COLO668 (cell line): Measurements from ENCODE around the gene STMN1.

Experiments
- DNase-seq: peaks from one replicate; lab custom pipeline; 2025; ENCODE audit not compliant: unreplicated experiment; lab: John Stamatoyannopoulos, UW

Gene STMN1

DNA sequence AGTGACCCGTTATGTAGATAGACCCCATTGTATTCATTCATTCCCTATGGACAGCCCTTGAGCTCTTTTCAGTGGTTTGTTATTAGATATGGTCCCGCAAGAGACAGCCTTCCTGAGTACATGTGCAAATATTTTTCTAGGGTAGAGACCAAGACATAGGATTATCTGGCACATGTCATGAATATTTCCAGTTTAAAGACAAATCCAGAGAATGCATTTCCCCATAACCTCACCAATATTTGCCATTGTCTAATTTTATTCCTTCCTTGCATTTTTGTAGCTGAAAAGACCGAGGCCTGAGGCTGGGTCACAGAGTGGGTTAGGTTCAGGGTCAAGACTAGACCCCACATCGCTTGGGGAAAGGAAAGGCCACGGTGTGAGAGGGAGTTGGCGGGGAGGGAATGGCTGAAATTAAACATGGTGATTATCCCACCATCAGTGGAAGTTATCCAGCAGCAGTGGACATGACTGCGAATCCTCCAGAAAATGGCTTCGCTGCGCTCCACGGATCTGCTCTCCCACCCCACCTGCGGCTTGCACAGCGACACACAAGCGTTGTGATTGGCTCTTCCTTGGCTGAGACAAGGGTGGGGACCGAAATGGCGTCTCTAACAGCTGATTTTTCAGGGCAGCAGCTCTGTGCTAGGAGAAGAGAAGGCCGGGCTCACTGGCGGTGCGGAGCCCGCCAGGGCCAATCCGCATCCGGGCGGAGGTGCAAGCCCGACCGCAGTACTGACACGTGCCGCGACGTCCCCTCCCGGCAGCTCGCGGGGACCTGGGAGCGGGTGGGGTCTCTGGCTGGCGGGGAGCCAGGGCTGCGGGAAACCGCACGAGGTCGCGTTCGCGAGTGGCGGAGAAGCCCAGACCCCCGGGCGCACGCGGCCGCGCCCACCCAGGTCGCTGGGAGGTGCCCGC is 16.1 kb upstream of the STMN1 start:
- DNase-seq = peak; percentile 36

DNA sequence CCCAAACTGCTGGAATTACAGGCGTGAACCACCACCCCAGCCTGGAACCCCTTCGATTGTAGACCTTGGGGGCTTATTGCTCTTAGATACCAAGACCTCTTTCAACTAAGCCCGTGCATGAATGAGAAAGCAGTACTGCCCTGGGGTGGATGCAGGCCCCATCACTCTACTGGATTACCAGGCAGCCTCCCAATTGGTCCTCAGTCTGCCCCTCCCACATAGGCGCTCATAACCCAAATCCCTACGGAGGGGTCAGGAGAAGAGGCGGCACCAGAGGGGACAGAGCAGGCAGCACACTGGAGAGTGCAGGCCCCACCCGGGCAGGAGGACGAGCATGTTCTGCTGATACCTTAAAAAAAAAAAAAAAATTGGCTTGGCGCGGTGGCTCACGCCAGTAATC is 12.4 kb upstream of the STMN1 start:
- no peak for DNase-seq

DNA sequence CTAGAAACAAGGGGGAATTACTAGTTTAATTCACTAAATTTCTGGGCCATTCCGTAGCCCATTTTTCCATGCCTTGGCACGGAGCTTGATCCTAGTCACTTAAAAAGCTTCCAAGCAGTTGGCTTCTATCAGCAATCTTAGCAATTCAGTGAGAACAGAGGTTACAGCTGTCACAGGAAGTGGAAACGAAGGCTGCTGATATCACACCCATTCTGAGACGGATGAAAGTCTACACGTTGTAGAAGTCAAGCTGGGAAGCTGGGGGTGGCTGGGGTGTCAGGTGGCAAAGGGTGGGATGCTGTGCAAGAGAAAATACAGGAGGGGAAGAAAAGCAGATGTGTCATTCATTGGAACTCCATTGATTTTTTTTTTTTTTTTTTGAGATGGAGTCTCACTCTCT is 11.8 kb upstream of the STMN1 start:
- no peak for DNase-seq

DNA sequence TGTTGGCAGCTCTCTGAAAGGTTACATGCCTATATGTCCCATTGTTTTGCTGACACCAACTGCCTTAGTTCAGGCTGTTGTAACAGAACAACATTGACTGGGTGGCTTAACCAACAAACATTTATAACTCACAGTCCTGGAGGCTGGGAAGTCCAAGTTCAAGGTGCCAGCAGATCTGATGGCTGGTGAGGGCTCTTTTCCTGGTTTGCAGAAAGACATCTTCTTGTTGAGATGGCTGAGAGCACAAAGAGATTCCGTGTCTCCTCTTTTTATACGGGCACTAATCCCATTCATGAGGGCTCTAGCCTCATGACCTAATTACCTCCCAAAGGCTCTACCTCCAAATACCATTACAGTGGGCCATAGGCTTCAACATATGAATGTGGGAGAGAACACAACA is 10.2 kb upstream of the STMN1 start:
- DNase-seq = no peak

DNA sequence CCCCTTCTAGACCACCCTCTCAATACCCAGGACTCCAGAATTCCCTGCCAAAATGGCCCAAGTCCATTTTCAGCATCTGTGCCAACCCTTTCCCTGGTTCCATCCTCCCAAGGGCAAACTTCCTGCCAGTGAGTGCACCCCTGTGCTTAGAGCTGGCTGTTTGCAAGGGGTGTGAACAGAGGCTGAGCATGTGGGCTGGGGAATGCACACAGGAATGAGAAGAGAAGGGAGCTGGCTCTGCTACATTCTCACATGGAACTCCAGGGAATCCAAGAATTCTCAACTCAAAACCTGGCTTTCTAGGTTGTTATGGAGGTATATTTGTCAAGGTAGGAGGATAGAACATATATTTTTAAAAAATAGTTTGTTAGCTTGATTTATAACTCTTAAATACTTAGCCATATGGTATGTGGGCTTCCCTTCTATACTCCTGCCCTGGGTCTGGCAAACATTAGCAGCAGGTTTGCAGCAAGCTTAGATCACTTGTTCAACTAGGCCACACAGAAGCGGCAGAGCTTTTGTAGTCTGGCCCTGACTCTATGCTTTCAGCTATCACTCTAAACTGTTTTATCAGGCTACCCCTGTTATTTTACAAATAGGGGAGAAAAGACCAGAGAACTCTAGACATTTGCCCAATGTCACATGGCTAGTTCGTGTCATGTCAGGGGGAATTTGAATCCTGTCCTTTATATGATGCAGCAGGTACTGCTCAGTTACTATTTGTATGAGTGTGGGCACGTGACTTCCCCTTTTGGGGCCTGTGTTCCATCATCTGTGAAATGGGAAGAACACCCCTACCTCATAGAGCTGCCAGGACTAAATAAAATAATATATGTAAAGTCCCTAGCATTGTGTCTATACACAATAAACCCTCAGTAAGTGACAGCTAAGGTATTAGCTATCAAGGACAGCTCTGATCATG is 8.1 kb upstream of the STMN1 start:
- no peak for DNase-seq

DNA sequence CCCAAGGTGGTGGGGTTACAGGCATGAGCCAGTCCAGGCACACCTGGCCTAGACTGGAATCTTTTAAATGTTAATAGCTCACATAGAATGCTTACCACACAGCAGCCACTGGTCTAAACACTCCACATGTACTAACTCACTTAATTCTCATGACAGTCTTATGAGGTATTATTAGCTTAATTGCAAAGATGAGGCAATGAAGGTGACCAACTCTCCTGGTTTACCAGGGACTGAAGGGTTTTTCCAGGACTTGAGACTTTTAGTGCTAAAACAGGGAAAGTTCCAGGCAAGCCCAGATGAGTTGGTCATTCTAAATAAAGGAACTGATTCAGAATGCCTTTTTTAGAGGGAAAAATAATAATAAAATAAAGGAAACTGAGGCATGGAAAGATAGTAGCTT is 7.0 kb upstream of the STMN1 start:
- no peak for DNase-seq

DNA sequence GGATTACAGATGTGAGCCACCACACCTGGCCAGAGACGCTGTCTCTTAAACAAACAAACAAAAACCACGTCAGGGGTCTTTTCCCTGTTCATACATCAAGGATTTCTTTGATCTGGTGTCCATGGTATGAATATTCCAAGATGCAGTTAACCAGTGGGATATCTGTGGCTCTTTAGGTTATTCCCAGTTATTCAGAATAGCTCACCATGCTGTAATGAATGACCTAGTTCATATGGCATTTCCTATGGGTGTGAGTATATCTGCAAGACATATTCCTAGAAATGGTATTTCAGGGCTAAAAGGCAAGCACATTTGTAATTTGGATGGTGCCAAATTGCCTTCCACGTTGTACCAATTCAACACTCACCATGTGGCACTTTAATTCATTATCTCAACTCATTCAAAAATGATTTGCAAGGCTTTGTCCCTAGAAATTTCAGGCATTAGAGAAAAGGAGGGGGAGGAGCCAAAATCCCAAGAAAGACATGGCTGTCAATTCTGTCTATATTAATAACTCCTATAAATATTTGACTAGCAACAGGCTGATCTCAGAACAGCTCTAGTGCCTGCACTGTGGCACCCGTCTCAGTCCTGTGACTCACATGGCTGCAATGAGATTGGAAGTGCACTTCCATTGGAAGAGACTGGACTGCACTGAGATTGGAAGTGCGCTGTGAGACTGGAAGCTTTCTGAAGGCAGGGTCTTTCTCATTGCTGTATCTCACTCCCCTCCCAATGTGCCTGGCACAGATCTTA is 6.0 kb upstream of the STMN1 start:
- DNase-seq = no peak

DNA sequence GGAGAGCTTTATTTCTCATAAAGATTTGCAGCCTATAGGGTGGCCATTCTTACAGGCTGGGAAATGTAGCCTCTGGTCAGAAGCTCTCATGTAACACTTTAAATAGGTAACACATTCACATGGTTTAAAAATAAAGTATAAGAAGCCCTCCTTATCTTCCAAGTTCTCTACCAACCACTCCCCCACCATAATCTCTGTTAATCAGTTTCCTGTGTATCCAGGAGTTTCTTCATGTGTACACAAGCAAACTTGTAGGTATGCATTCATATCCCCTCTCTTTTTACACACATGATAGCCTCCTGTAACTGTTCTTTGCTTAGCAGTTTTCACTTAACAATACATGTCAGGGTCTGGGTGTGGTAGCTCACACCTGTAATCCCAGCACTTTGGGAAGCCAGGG is 4.9 kb upstream of the STMN1 start:
- DNase-seq = no peak

DNA sequence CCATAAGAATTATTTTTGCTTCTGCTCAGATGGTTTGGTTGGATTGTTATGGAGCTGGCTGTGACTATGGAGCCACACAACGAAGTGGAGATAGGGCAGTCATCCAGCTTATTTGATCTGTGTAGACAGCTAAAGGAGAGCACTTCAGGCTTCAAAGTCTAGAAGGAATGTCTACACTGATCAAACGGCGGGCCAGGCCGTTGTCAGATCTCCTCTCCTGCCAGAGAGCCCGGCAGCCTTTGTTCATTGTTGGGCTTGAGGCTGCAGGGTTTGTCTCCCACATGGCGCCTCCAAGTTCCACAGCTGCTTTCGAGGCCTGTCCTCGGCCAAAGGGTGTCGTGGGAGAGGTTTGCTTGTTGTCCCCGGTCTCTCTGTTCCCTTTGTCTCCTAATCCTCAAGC is 2.8 kb upstream of the STMN1 start:
- DNase-seq = no peak

DNA sequence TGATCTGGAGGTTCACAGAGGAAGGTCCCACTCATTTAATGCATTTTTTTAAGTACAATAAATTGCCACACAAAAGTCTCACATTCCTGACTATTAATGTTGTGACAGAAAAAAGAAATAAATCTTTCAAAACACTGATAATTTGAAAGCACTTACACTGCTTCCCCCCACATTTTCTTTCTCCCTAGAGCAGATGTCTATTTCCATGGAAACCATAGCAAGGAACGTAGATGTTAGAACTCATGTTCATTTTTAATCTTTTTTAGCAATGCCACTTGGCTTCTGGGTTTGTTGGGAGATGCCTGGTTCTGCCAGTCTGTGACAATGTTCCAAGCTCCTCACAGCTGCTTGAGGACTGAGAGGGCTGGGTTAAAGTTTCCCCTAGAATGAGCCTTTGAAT is 1.9 kb upstream of the STMN1 start:
- no peak for DNase-seq

DNA sequence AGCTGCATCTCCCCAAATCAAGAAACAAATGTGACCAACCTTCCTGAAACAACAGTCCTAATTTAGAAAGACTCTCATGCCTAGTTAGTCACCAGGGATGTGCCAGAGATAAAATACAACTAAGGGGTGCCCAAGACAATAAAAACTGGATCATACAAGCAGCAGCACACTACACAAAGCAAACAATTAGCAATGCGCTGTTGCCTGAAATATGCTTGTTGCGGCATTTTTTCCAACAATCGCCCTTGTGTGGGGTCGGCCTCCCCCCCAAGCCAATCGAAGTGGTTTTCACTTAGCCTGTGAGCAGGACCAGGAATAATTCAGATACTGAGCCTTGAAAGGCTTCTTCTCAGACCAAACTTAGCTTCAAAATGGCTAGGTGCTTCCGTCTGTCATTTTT is 1.4 kb upstream of the STMN1 start:
- no peak for DNase-seq

DNA sequence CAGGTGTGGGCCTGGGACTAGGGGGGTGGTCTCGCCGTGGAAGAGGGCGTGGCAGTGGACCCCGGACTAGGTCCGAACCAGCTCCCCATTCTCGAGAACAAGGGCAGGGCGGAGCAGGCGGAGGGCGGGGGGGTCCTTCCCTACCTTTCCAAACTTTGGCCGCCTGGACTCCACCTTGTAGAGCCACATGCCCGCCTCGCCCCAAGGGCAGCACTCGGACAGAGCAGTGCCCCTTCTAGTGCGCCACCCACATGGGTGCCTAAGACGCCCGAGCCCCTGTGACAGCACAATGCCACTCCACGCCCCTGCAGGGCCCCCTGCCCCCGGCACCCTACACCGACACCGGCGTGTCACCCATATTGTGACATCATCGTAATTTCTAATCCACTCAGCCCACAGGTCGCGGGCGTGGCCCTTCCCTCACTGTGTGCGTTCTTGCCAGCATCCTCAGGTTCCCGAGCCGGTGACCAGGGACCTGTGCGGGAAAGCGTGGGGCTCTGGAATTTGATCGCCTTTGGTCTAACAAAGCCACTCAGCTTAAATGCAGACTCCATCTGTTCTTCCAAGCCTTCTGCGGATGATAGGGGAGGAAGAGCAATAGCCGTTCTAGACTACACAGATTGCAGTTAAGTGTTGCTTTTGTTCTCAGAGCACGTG is 553 bp upstream of the STMN1 start:
- DNase-seq = peak; percentile 87

DNA sequence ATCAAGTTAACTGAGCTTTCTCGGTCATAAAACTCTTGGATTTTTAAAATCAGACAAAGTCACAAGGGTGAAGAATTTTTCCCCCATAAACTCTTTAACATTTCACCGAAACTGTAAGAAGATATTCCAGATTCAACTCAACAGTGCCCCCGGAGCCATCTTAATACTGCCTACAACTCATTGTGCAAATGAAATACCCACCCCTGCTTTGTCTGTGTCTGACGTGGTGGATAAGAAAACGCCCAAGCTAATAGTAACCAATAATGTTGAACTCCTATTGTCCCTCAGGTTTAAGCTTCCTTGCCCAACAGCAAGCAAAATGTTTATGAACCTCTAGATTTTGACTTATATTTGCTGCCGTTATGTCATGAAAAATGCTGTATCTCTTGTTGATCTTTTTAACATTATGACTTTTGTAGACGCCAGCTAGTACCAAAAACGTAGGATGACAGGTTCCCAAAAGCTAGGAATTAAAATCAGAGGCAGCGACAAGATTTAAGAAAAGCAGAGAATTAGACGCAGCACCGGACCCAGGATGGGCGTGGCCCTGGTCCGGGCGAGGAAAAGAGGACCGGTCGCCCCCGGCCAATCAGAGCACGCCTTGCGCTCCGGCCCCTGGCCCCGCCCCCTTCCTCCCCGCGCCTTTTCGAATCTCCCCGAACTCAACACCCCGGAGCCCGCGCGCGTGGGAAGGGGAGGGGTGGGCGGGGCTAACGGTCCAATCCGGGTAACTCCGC is 1.1 kb downstream of the STMN1 start:
- DNase-seq = peak; percentile 100

DNA sequence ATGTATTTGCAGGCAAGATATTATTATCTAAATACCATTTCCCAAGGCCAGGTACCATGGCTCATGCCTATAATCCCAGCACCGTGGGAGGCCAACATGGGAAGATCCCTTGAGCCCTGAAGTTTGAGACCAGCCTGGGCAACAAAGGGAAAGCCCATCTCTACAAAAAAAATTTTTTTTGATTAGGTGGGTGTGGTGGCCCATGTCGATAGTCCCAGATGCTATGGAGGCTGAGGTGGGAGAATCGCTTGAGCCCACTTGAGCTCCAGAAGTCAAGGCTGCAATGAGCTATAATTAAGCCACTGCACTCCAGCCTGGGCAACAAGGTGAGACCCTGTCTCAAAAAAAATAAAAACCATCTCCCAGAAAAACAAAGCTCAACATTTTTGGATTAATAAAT is 2.2 kb downstream of the STMN1 start:
- DNase-seq = no peak

DNA sequence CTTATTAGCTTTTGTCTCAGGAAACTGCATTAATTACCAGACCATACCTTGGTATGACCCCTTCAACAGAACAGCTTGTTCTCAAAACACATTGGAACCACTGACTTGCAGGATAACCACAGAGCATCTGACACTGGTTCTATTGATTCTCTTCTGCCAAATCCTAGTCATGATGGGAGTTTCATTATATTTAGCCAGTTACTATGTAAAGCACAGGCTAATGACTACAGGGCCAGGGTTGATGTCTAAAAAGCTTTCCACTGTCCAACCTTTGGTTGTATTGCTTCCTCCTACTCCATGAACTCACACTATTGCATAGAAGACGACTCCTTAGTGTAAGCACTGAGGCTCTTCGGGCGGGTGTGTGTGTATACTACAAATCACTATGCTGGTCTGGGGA is 3.8 kb downstream of the STMN1 start:
- DNase-seq = no peak

DNA sequence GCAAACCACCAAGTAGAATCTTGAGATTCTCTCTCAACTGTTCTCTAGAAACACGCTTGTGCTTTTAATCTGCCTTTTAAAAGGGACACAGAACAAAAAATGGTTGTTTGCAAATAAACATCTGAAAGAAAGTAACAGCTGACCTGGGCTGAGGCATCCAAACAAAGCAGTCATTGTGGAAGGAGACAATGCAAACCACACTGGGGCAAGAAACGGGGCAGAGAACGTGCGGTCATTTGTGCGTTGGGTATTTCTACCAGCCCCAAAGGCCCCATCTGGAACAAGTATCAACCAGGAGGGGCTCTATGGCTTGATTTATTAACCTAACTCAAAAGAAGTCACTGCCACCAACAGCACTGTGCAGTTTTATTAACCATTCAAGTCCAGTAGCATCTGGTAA is 6.0 kb downstream of the STMN1 start:
- no peak for DNase-seq

DNA sequence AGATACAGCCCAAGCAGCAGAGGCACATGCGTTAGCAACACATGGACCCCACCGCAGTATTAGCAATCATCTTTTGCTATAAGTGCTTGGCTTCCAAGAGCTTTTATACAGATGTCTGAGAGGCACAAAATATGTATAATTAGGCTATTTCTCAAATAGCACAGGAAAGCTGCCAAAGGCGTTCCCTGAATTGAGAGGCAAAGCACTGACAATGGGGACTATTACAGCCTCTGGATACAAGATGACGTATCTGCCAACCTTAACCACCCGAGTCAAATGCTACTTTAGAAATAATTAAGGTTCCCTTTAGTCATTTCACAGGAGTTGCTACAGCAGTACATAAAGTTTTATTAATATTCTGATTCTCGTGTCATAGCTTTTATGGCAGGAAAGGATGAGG is 6.4 kb downstream of the STMN1 start:
- no peak for DNase-seq

DNA sequence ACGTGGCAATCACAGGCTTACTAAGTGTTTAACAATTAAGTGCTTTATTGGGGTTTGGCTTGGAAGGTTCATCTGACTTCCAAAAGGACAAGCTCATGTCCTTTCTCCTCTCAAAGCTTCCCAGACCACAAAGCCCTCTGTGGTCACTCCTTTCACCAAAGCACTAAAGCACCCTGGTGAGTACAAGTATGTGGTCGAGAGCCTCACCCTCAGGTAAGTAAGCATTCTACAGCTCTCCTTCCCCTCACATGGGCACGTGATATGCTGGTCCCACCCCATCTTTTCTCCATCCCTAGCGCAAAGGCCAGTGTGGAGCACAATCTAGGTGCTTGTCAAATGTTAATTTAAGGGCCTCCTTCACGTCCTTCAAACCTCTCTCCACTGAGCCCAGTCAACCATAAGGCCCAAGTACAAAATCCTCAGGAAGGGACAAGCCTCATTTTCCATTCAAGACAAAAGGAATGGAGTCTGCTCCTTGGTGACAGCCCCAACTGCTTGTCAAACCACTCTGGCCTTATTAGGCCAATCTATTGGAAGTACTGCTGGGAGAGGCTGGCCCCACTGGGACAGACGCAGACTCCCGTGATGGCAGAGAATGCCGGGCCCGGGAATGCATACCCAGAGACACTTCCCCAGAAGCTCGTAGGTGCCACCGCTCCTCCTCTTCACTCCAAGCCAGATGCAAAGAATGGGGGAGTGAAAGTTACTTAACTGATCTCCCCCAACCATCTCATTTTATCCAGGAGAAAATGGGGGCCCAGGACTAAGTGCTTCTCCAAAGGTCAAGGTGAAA is 7.8 kb downstream of the STMN1 start:
- DNase-seq = no peak

DNA sequence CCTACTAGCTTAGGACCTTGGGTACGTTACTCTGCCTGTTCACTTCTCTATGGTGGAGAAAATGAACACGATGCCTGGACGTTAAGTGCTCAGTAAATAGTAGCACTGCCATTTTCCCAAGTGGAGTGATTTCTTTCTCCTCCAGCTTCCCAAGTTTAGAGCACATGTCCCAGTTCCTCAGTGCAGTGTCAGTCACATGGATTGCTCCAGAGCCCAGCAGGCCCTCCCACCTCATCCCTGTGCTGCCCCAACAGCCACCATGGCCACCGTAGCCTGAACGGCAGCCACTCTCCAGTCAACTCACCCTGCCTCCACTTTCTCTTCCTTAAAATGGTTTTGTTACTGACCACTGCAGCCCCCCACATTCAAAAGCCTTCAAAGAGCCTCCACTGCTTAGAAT is 8.5 kb downstream of the STMN1 start:
- no peak for DNase-seq
